Measurements from ENCODE around the gene EBF3.

The EBF3 gene

GRCh38 chr10:129971381-129972144 lies 7.5 kb upstream of the EBF3 start:
- no peak for DNase-seq

DNA sequence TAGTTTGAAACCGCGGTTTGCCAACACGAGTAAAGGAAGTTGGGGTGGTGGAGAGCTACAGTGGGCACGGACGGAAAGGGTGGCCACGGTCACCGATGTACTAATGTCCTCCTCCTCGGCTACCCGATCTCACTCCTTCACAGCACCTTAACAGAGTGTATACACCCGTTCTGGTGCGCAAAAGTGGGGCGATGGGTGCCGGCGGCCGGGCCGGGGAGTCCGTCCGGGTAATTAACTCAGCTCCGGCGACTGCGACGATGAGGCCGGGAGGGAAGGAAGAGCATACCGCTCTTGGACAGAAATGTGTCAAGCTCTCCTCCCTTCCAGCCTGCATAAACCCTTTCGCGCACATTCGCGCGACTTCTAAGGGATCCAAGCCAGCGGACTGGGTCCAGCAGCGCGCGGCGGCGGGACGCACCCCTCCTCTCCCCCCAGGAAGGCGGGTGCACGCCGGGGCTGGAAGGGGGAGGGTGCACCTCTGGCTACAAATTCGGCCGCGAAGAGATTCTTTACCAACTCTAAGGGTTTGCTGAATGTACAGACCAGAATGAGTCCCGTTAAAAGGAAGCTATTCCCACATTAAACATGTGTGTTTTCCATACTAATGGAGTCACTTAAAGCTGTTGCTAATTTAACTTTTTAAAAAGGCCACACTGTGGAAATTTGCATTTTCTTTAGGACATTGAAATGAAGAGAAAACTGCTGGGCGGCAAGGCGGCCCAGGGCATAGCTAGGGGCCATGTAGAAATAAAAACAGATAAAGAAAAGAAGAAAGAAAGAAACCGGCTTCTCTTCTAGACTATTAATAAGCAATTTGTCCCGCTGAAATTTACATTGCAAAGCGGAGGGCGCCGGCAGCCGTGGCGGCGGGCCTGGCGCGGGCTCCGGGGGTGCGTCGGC lies 6.6 kb upstream of the EBF3 start:
- no peak for DNase-seq

- DNase-seq, result no peak
Observed at GRCh38 chr10:129969911-129970464, 5.9 kb upstream of the EBF3 start.

DNA sequence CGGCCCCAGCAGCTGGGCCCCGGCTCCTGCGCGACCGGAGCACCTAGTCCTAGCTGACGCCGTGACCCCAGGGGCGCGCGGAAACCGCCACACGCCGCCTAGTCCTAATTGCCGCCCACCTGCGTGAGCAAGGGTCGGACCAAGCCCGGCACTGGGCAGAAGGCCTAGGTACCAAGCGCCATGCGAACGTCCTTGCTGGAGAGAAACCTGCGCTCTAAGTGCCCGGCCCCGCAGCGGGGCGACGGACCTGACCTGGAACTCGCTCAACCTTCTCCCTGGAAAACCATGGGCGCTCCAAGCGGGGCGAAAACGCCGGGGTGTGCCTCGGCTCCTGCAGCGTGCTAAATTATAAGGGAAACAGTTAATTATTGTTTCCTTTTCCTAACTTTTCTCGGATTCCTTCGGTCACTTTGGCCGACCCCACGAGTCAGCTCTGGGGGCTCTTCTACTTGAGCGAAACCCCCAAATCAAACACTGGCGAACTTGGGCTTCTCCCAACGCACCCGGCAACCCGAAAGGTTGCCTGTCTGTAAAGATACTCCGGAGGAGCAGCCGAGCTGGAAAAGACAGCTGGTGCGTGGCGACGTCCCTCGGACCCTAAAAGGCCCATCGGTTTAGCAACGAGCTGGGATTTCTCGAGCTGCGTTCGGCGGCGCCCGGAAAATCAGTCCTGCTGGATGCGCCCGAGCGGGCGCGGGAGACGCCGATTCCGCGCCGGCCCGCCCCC lies 5.3 kb upstream of the EBF3 start:
- DNase-seq, result no peak

DNA sequence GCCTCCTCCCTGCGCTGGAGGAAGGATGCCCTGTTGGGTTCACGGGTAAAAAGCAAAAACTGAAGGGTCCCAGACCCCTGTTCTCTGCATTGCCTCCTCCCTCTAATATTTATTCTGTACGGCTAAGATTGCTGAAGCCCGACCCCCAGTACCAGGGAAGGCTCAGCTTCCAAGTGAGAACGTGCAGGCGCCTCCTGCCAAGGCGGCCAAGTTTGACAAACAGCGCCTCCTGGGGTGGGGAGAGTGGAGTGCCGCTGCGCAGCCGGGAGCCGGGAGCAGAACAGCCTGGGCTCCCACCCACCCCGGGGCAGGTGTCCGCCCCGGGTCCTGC lies 4.7 kb upstream of the EBF3 start:
- no peak for DNase-seq

- DNase-seq, result no peak
Observed at GRCh38 chr10:129968020-129968852, 4.2 kb upstream of the EBF3 start.

- no peak for DNase-seq
Observed at GRCh38 chr10:129967579-129968019, 3.5 kb upstream of the EBF3 start.

DNA sequence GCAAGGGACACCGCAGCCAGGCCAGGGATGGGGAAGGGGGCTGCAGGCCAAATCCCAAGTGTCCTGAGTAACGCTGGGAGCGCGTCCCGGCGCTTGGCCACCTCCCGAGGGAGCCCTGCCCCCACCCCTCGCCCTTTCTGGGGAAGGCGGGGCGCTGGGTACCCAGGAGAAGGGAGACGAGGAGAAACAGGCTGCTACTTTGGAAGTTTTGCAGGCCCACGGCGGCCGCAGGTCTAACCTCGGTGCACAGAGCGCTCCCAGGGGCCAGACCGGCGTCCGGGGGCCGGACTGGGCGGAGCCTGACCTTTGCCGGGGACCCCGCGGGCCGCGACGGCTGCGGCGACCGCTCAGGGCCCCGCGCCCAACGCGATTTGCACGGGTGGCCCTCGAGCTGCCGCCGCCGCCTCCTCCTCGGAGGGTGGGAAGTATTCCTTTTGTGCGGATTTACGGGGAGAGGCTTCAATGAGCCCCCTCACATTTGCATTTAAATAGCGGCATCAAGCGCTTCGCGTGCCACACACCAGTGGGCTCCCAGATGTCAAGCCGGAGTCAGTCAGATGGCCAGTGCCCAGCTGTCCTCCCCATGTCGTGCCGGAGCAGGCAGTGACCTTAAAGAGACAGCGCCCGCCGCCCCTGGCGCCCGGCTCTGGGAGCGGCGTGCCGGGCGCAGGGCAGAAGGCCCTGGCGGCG lies 3.0 kb upstream of the EBF3 start:
- DNase-seq, result no peak

DNA sequence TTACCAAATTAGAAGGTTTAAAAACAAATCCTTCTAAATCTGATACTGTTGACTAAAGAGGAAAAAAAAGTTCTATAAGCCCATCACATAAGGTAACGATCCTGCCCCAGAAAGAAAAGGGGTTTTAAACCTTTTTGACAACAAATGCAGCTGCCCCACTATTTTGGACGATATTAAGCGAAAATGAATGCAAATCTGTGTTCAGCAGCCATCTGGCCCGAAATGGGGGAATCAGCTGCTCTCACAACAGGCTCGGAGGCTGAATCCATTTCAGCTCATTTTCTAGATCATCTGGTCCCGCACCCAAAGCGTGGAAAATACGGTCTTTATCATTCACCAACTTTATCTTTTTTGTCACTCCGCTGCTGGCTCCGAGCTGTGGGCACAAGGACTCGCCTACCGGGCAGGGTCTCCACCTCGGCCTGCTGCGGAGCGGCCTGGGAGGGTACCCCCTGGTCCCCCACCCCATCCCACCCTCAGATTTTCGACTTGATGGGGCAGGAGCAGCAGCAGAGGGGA lies 2.4 kb upstream of the EBF3 start:
- DNase-seq, result no peak

DNA sequence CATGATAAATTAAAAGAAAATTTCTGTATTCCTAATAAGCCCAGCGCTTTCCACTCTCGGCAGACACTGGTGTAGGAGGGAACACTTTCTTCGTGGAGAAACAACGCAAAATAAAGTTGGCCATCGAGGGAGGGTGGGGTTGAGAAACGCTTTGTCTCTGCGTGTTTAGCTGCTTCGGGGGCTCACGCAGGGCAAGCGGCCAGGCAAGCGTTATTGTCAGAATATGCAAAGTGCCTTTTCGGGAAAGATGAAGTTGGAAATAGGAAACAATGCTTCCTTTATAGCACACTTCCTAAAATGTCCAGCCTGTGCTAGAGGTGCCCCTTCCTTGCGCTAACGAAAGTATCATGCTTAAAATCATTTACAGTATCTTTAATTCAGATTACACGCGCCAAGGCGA lies 1.9 kb upstream of the EBF3 start:
- no peak for DNase-seq

DNA sequence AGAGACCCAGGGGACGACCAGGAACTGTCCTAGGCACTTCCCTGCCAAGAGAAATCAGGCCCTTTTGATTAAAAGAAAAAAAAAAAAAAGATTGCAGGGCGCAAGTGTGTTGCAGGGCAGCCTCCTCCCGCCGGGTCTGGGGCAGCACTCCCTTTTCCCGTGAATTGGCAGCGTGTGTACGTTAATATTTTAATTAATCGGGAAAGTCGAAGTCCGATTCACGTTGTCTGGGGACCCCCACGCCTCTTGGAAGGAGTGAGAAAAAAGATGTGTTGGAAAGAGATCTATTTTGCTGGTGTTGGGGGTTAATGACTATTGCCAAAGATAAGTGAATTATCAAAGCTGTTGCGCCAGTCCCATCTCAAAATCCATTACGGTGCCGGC lies 1.3 kb upstream of the EBF3 start:
- DNase-seq, result no peak

GRCh38 chr10:129964611-129965424 lies 744 bp upstream of the EBF3 start:
- DNase-seq, result no peak

- no peak for DNase-seq
Observed at GRCh38 chr10:129962872-129963640, 1.0 kb downstream of the EBF3 start.

- DNase-seq, result no peak
Observed at GRCh38 chr10:129962031-129962871, 1.8 kb downstream of the EBF3 start.

- DNase-seq, result no peak
Observed at GRCh38 chr10:129961157-129961701, 2.8 kb downstream of the EBF3 start.

GRCh38 chr10:129960481-129961156 lies 3.5 kb downstream of the EBF3 start:
- no peak for DNase-seq

DNA sequence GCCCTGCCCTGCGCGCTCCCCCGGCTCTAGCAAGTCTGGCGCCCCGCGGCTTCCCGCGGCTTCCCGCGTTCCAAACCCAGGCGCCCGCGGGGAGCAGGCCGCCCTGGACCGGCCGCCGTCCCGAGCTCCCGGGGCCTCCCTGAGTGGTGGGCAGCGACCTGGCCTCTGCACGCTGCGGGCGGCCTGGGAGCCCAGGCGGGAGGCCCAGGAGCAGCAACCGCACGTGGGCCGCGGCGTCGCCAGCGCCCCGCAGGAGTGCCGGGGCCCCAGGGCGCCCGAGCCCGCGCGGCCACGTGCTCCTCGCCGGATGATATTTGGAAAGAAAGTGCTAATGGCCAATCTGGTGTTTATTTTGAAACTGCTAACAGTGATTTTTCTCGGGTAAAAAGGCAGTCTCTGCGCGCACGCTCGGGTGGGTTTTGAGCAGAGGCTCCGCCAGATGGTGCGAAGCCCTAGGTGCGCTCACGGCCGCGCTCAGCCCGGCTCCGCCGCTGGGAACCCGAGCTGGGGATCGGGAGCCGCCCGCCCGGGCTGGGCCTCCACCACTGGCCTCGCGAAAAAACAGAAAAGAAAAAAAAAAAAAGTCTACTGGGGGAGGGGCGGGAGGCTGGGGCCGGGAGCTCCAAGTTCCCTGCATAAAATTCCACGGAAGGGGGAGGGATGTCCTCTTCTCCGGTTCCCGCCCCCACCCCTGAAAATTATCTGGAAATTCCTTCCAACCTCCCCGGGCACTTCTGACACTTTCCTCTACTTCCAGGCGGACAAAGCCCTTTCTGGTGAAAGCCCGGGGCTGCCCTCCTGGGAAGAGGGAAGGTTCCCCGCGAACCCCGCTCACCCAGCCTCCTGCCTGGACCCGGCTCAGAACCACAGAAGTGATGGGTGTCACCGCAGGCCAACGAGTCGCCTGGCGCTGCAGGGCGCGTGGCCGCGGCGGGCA lies 4.3 kb downstream of the EBF3 start:
- no peak for DNase-seq

Measured in NCI-H1105 (cell line).